ENCODE data around the gene FARP2.
A peak's percentile ranks its signal among the peaks of the same experiment; 100 is the strongest.

The FARP2 gene

GRCh38 chr2:241344925-241345651 is 11.0 kb upstream of the FARP2 start:
- H3K9ac ChIP-seq (ENCODE audit: low read depth, low read length), result no peak overlapping the region
- peaks cover 72% of the 10 kb centered on the region for H3K36me3 ChIP-seq (ENCODE audit: insufficient read depth, low read length)
- H3K9me3 ChIP-seq (ENCODE audit: control insufficient read depth, insufficient read depth, low read length), result no peaks in the 10 kb centered on the region
- no peaks in the 10 kb centered on the region for H3K4me1 ChIP-seq (ENCODE audit: insufficient read depth, low read length)

- Histone ChIP-seq H3K9ac (ENCODE audit: low read depth, low read length) (no peak overlapping the region), H3K4me1 (ENCODE audit: insufficient read depth, low read length) (peaks cover 5% of the 10 kb centered on the region; the same call in 1 of the 2 replicates), H3K36me3 (ENCODE audit: insufficient read depth, low read length) (peaks cover 69% of the 10 kb centered on the region), H3K9me3 (ENCODE audit: control insufficient read depth, insufficient read depth, low read length) (no peaks in the 10 kb centered on the region)
Observed at GRCh38 chr2:241349941-241350340, 6.1 kb upstream of the FARP2 start.

GRCh38 chr2:241350530-241350877 is 5.6 kb upstream of the FARP2 start:
- no peak overlapping the region for H3K9ac ChIP-seq (ENCODE audit: low read depth, low read length)
- no peaks in the 10 kb centered on the region for H3K9me3 ChIP-seq (ENCODE audit: control insufficient read depth, insufficient read depth, low read length)
- peaks cover 5% of the 10 kb centered on the region; the same call in 1 of the 2 replicates for H3K4me1 ChIP-seq (ENCODE audit: insufficient read depth, low read length)
- H3K36me3 ChIP-seq (ENCODE audit: insufficient read depth, low read length), result peaks cover 64% of the 10 kb centered on the region

GRCh38 chr2:241350878-241351639 is 5.0 kb upstream of the FARP2 start:
- Histone ChIP-seq H3K36me3 (ENCODE audit: insufficient read depth, low read length) (peaks cover 60% of the 10 kb centered on the region), H3K9ac (ENCODE audit: low read depth, low read length) (no peak overlapping the region), H3K9me3 (ENCODE audit: control insufficient read depth, insufficient read depth, low read length) (no peaks in the 10 kb centered on the region), H3K4me1 (ENCODE audit: insufficient read depth, low read length) (peaks cover 5% of the 10 kb centered on the region; the same call in 1 of the 2 replicates)

GRCh38 chr2:241351640-241352031 is 4.4 kb upstream of the FARP2 start:
- peaks cover 5% of the 10 kb centered on the region; the same call in 1 of the 2 replicates for H3K4me1 ChIP-seq (ENCODE audit: insufficient read depth, low read length)
- H3K36me3 ChIP-seq (ENCODE audit: insufficient read depth, low read length), result peaks cover 54% of the 10 kb centered on the region
- no peak overlapping the region for H3K9ac ChIP-seq (ENCODE audit: low read depth, low read length)
- no peaks in the 10 kb centered on the region for H3K9me3 ChIP-seq (ENCODE audit: control insufficient read depth, insufficient read depth, low read length)

GRCh38 chr2:241352227-241352626 is 3.9 kb upstream of the FARP2 start:
- Histone ChIP-seq H3K9me3 (ENCODE audit: control insufficient read depth, insufficient read depth, low read length) (no peaks in the 10 kb centered on the region), H3K4me1 (ENCODE audit: insufficient read depth, low read length) (peaks cover 5% of the 10 kb centered on the region; the same call in 1 of the 2 replicates), H3K36me3 (ENCODE audit: insufficient read depth, low read length) (peaks cover 48% of the 10 kb centered on the region), H3K9ac (ENCODE audit: low read depth, low read length) (no peak overlapping the region)

- Histone ChIP-seq H3K9me3 (ENCODE audit: control insufficient read depth, insufficient read depth, low read length) (no peaks in the 10 kb centered on the region), H3K36me3 (ENCODE audit: insufficient read depth, low read length) (peaks cover 32% of the 10 kb centered on the region), H3K4me1 (ENCODE audit: insufficient read depth, low read length) (peaks cover 5% of the 10 kb centered on the region), H3K9ac (ENCODE audit: low read depth, low read length) (peak overlapping the region; percentile 43; the same call in 1 of the 2 replicates)
Observed at GRCh38 chr2:241354668-241355658, 1.1 kb upstream of the FARP2 start.

GRCh38 chr2:241356871-241357260 is 781 bp downstream of the FARP2 start:
- H3K9me3 ChIP-seq (ENCODE audit: control insufficient read depth, insufficient read depth, low read length), result no peaks in the 10 kb centered on the region
- peaks cover 14% of the 10 kb centered on the region for H3K4me1 ChIP-seq (ENCODE audit: insufficient read depth, low read length)
- H3K9ac ChIP-seq (ENCODE audit: low read depth, low read length), result peak overlapping the region; percentile 85
- H3K36me3 ChIP-seq (ENCODE audit: insufficient read depth, low read length), result peaks cover 15% of the 10 kb centered on the region

- H3K9ac ChIP-seq (ENCODE audit: low read depth, low read length), result peak overlapping the region; percentile 85; the same call in 1 of the 2 replicates
- H3K36me3 ChIP-seq (ENCODE audit: insufficient read depth, low read length), result peaks cover 8% of the 10 kb centered on the region; the same call in 1 of the 2 replicates
- H3K9me3 ChIP-seq (ENCODE audit: control insufficient read depth, insufficient read depth, low read length), result no peaks in the 10 kb centered on the region
- H3K4me1 ChIP-seq (ENCODE audit: insufficient read depth, low read length), result peaks cover 14% of the 10 kb centered on the region
Observed at GRCh38 chr2:241357531-241357930, 1.4 kb downstream of the FARP2 start.

GRCh38 chr2:241358470-241358869 is 2.4 kb downstream of the FARP2 start:
- Histone ChIP-seq H3K36me3 (ENCODE audit: insufficient read depth, low read length) (0 out of 2 replicates have a peak, but pooled peaks cover 5% of the 10 kb centered on the region), H3K9ac (ENCODE audit: low read depth, low read length) (no peak overlapping the region), H3K4me1 (ENCODE audit: insufficient read depth, low read length) (peaks cover 17% of the 10 kb centered on the region)

GRCh38 chr2:241359481-241360045 is 3.5 kb downstream of the FARP2 start:
- Histone ChIP-seq H3K9me3 (ENCODE audit: control insufficient read depth, insufficient read depth, low read length) (no peaks in the 10 kb centered on the region), H3K36me3 (ENCODE audit: insufficient read depth, low read length) (0 out of 2 replicates have a peak, but pooled peaks cover 1% of the 10 kb centered on the region), H3K4me1 (ENCODE audit: insufficient read depth, low read length) (peaks cover 15% of the 10 kb centered on the region), H3K9ac (ENCODE audit: low read depth, low read length) (no peak overlapping the region)

More at GRCh38 chr2:241358470-241358869, 2.4 kb downstream of the FARP2 start:
- H3K9me3 ChIP-seq (ENCODE audit: control insufficient read depth, insufficient read depth, low read length), result no peaks in the 10 kb centered on the region

GRCh38 chr2:241363426-241363825 is 7.3 kb downstream of the FARP2 start:
- no peaks in the 10 kb centered on the region for H3K9me3 ChIP-seq (ENCODE audit: control insufficient read depth, insufficient read depth, low read length)
- no peak overlapping the region for H3K9ac ChIP-seq (ENCODE audit: low read depth, low read length)
- H3K36me3 ChIP-seq (ENCODE audit: insufficient read depth, low read length), result no peaks in the 10 kb centered on the region
- peaks cover 34% of the 10 kb centered on the region for H3K4me1 ChIP-seq (ENCODE audit: insufficient read depth, low read length)

GRCh38 chr2:241364781-241365180 is 8.7 kb downstream of the FARP2 start:
- H3K9ac ChIP-seq (ENCODE audit: low read depth, low read length), result no peak overlapping the region

GRCh38 chr2:241366678-241367077 is 10.6 kb downstream of the FARP2 start:
- no peaks in the 10 kb centered on the region for H3K36me3 ChIP-seq (ENCODE audit: insufficient read depth, low read length)
- no peak overlapping the region for H3K9ac ChIP-seq (ENCODE audit: low read depth, low read length)
- H3K4me1 ChIP-seq (ENCODE audit: insufficient read depth, low read length), result peaks cover 26% of the 10 kb centered on the region
- no peaks in the 10 kb centered on the region for H3K9me3 ChIP-seq (ENCODE audit: control insufficient read depth, insufficient read depth, low read length)

More at GRCh38 chr2:241364781-241365180, 8.7 kb downstream of the FARP2 start:
- Histone ChIP-seq H3K9me3 (ENCODE audit: control insufficient read depth, insufficient read depth, low read length) (no peaks in the 10 kb centered on the region), H3K36me3 (ENCODE audit: insufficient read depth, low read length) (no peaks in the 10 kb centered on the region), H3K4me1 (ENCODE audit: insufficient read depth, low read length) (peaks cover 34% of the 10 kb centered on the region)

All from ES-I3 (cell line).